HG02884 (cell line): ENCODE data around the gene MEI4.
"Not testable (repeated sequence)": the region's sequence is repeated elsewhere in the genome, so short reads cannot be mapped to it uniquely, and the experiment has no call there.

ENCODE experiments used
- ATAC-seq: cut with Tn5 transposase; IDR thresholded peaks from one replicate; pipeline ENCODE4 v1.9.1; 2021; ENCODE audit warnings: mild to moderate bottlenecking, moderate library complexity; ENCODE audit not compliant: unreplicated experiment

MEI4 gene

GRCh38 chr6:77652739-77653138 is at the start of gene MEI4:
MEI4 (plus strand) TSS chr6:77653039; CDS start chr6:77690672, 37,633 bp downstream.
- no peak for ATAC-seq

- no peak for ATAC-seq
Observed at GRCh38 chr6:77604476-77604875, 48.4 kb upstream of the MEI4 start.

GRCh38 chr6:77607004-77607403 is 45.8 kb upstream of the MEI4 start:
- no peak for ATAC-seq

GRCh38 chr6:77609106-77609505 is 43.7 kb upstream of the MEI4 start:
- no peak for ATAC-seq

GRCh38 chr6:77619114-77619513 is 33.7 kb upstream of the MEI4 start:
- ATAC-seq = no peak

- ATAC-seq = no peak
Observed at GRCh38 chr6:77620278-77620882, 32.5 kb upstream of the MEI4 start.

- ATAC-seq = no peak
Observed at GRCh38 chr6:77624515-77624914, 28.3 kb upstream of the MEI4 start.

GRCh38 chr6:77626426-77626825 is 26.4 kb upstream of the MEI4 start:
- ATAC-seq = no peak

GRCh38 chr6:77630014-77630413 is 22.8 kb upstream of the MEI4 start:
- ATAC-seq = no peak

GRCh38 chr6:77633471-77633870 is 19.4 kb upstream of the MEI4 start:
- ATAC-seq = no peak

- no peak for ATAC-seq
Observed at GRCh38 chr6:77633993-77634715, 18.7 kb upstream of the MEI4 start.

GRCh38 chr6:77638129-77638830 is 14.6 kb upstream of the MEI4 start:
- no peak for ATAC-seq

- ATAC-seq = no peak
Observed at GRCh38 chr6:77644102-77644705, 8.6 kb upstream of the MEI4 start.

GRCh38 chr6:77650098-77650663 is 2.7 kb upstream of the MEI4 start:
- no peak for ATAC-seq

- ATAC-seq = no peak
Observed at GRCh38 chr6:77653816-77654215, 977 bp downstream of the MEI4 start.

- ATAC-seq = not testable (repeated sequence)
Observed at GRCh38 chr6:77655035-77655434, 2.2 kb downstream of the MEI4 start.

- no peak for ATAC-seq
Observed at GRCh38 chr6:77656999-77657764, 4.3 kb downstream of the MEI4 start.

- no peak for ATAC-seq
Observed at GRCh38 chr6:77666340-77666739, 13.5 kb downstream of the MEI4 start.

- ATAC-seq = no peak
Observed at GRCh38 chr6:77666846-77667245, 14.0 kb downstream of the MEI4 start.

GRCh38 chr6:77669913-77670312 is 17.1 kb downstream of the MEI4 start:
- no peak for ATAC-seq

GRCh38 chr6:77674211-77674610 is 21.4 kb downstream of the MEI4 start:
- no peak for ATAC-seq
